DOHH2 (cell line): ENCODE measurements around the gene SMAD3.

Experiments
- EZH2phosphoT487 ChIP-seq: fragments of 200-600 bp; sonication (generic); IDR thresholded peaks from 2 replicates; pipeline ENCODE4 v1.6.1; 2017; ENCODE audit warnings: borderline replicate concordance, mild to moderate bottlenecking, antibody characterized with exemption, low read length, moderate library complexity, mixed read lengths
- TF ChIP-seq, protein P1 (sequence below): fragments of 200-600 bp; sonication (generic); IDR thresholded peaks from one replicate; pipeline ENCODE4 v1.5.1; 2014; ENCODE audit warnings: antibody characterized with exemption, mild to moderate bottlenecking, low read depth, low read length; ENCODE audit not compliant: poor library complexity, severe bottlenecking

DNA sequence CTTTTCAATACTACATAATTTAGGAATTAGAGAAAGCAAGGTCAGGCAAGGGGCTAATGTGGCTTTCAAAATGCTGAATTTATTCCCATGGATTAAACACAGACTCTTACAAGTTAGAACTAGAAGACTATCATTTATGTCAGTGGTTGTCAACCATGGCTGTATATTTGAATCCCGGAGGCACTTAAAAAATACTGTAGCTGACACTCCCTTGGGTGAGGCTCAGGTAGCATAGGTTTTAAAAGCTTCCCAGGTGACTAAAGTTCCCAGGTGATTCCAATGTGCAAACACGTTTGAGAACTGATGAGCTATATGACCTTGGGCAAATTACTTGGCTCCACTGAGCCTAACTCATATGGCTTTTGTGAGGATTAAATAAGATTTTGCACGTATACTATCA lies 159.5 kb downstream of the SMAD3 start:
- TF ChIP-seq, protein P1, sequence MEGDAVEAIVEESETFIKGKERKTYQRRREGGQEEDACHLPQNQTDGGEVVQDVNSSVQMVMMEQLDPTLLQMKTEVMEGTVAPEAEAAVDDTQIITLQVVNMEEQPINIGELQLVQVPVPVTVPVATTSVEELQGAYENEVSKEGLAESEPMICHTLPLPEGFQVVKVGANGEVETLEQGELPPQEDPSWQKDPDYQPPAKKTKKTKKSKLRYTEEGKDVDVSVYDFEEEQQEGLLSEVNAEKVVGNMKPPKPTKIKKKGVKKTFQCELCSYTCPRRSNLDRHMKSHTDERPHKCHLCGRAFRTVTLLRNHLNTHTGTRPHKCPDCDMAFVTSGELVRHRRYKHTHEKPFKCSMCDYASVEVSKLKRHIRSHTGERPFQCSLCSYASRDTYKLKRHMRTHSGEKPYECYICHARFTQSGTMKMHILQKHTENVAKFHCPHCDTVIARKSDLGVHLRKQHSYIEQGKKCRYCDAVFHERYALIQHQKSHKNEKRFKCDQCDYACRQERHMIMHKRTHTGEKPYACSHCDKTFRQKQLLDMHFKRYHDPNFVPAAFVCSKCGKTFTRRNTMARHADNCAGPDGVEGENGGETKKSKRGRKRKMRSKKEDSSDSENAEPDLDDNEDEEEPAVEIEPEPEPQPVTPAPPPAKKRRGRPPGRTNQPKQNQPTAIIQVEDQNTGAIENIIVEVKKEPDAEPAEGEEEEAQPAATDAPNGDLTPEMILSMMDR, result no peak
- TF ChIP-seq EZH2phosphoT487, result no peak
